Measurements from ENCODE around the gene CADM2. TPM values are rescaled to one million over a fixed set of nuclear protein-coding genes. Genes with fewer than 3 reads are reported as not detected.
"Not testable (repeated sequence)": the region's sequence is repeated elsewhere in the genome, so short reads cannot be mapped to it uniquely, and the experiment has no call there.

CADM2 gene
- total RNA-seq, 1 experiment from 2014 or later, result 0.64 TPM

DNA sequence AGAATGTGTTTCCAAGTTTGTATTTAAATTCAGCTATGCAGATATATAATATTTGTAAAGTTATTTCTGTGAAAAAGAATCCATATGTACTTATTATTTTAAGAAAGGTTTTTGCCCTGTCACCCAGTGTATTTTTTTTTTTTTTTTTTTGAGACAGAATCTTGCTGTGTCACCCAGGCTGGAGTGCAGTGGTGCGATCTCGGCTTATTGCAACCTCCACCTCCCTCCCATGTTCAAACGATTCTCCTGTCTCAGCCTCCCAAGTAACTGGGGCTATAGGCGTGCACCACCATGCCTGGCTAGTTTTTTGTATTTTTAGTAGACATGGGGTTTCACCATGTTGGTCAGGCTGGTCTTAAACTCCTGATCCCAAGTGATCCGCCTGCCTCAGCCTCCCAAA is 548.3 kb downstream of the CADM2 start:
- POLR2A ChIA-PET; H3K4me1 ChIP-seq (ENCODE audit: control insufficient read depth, insufficient read depth, low read length); intact Hi-C loops (cut with micrococcal nuclease; ENCODE audit: unreplicated experiment); H3K4me3 ChIP-seq (ENCODE audit: low read depth in 2 of 2, low read length in 2 of 2); CTCF ChIA-PET; ATAC-seq; BruUV-seq (replicated peaks); H3K27ac ChIP-seq (ENCODE audit: low read length); DNase-seq (ENCODE audit: low read depth, low spot score); in situ Hi-C loops (cut with HindIII; ENCODE audit: low pct_unique_long_range_greater_than_20kb, low sequenced_read_pairs); H3K9me3 ChIP-seq (ENCODE audit: control insufficient read depth, insufficient read depth, low read depth, low read length); H3K36me3 ChIP-seq (ENCODE audit: control insufficient read depth, insufficient read depth, low read length); H3K27me3 ChIP-seq (ENCODE audit: control insufficient read depth, insufficient read depth, low read length): not testable (repeated sequence)

GRCh38 chr3:85508659-85509058 is 549.9 kb downstream of the CADM2 start:
- DNase-seq (ENCODE audit: low read depth, low spot score) (no peak), ATAC-seq (no peak)
- in situ Hi-C loops (cut with HindIII; ENCODE audit: low pct_unique_long_range_greater_than_20kb, low sequenced_read_pairs), result no loop called here
- Histone ChIP-seq H3K27me3 (ENCODE audit: control insufficient read depth, insufficient read depth, low read length) (no peaks in the 10 kb centered on the region), H3K4me3 (ENCODE audit: low read depth in 2 of 2, low read length in 2 of 2) (no peak overlapping the region), H3K9me3 (ENCODE audit: control insufficient read depth, insufficient read depth, low read depth, low read length) (no peaks in the 10 kb centered on the region), H3K27ac (ENCODE audit: low read length) (no peak overlapping the region), H3K36me3 (ENCODE audit: control insufficient read depth, insufficient read depth, low read length) (no peaks in the 10 kb centered on the region), H3K4me1 (ENCODE audit: control insufficient read depth, insufficient read depth, low read length) (no peaks in the 10 kb centered on the region)
- no TSS peak for BruUV-seq (replicated peaks)
- ChIA-PET POLR2A (no interaction called here), CTCF (no interaction called here)
- intact Hi-C loops (cut with micrococcal nuclease; ENCODE audit: unreplicated experiment), result no loop called here
- TF ChIP-seq, protein P1, sequence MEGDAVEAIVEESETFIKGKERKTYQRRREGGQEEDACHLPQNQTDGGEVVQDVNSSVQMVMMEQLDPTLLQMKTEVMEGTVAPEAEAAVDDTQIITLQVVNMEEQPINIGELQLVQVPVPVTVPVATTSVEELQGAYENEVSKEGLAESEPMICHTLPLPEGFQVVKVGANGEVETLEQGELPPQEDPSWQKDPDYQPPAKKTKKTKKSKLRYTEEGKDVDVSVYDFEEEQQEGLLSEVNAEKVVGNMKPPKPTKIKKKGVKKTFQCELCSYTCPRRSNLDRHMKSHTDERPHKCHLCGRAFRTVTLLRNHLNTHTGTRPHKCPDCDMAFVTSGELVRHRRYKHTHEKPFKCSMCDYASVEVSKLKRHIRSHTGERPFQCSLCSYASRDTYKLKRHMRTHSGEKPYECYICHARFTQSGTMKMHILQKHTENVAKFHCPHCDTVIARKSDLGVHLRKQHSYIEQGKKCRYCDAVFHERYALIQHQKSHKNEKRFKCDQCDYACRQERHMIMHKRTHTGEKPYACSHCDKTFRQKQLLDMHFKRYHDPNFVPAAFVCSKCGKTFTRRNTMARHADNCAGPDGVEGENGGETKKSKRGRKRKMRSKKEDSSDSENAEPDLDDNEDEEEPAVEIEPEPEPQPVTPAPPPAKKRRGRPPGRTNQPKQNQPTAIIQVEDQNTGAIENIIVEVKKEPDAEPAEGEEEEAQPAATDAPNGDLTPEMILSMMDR (IDR thresholded peaks at IDR 0.05), result no peak
- no peak for TF ChIP-seq SIN3A (IDR thresholded peaks at IDR 0.05; ENCODE audit: borderline replicate concordance, insufficient read depth, low read depth, low read length)
- TF ChIP-seq POLR2AphosphoS5 (IDR thresholded peaks at IDR 0.05; ENCODE audit: low read depth, low read length), result no peak
- no peak for TF ChIP-seq TCF7L2 (IDR thresholded peaks at IDR 0.05; ENCODE audit: low read depth, low read length)
- TF ChIP-seq, protein P2, sequence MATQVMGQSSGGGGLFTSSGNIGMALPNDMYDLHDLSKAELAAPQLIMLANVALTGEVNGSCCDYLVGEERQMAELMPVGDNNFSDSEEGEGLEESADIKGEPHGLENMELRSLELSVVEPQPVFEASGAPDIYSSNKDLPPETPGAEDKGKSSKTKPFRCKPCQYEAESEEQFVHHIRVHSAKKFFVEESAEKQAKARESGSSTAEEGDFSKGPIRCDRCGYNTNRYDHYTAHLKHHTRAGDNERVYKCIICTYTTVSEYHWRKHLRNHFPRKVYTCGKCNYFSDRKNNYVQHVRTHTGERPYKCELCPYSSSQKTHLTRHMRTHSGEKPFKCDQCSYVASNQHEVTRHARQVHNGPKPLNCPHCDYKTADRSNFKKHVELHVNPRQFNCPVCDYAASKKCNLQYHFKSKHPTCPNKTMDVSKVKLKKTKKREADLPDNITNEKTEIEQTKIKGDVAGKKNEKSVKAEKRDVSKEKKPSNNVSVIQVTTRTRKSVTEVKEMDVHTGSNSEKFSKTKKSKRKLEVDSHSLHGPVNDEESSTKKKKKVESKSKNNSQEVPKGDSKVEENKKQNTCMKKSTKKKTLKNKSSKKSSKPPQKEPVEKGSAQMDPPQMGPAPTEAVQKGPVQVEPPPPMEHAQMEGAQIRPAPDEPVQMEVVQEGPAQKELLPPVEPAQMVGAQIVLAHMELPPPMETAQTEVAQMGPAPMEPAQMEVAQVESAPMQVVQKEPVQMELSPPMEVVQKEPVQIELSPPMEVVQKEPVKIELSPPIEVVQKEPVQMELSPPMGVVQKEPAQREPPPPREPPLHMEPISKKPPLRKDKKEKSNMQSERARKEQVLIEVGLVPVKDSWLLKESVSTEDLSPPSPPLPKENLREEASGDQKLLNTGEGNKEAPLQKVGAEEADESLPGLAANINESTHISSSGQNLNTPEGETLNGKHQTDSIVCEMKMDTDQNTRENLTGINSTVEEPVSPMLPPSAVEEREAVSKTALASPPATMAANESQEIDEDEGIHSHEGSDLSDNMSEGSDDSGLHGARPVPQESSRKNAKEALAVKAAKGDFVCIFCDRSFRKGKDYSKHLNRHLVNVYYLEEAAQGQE (IDR thresholded peaks at IDR 0.05; ENCODE audit: insufficient read depth in 1 of 2, low read depth in 2 of 2, low read length in 1 of 2), result no peak

- no peaks in the 10 kb centered on the region for H3K4me1 ChIP-seq (ENCODE audit: control insufficient read depth, insufficient read depth, low read length)
- no peak for ATAC-seq
- CTCF ChIA-PET, result no interaction called here
- no peak overlapping the region for H3K4me3 ChIP-seq (ENCODE audit: low read depth in 2 of 2, low read length in 2 of 2)
- POLR2A ChIA-PET, result no interaction called here
- no peak for TF ChIP-seq POLR2AphosphoS5 (IDR thresholded peaks at IDR 0.05; ENCODE audit: low read depth, low read length)
- TF ChIP-seq SIN3A (IDR thresholded peaks at IDR 0.05; ENCODE audit: borderline replicate concordance, insufficient read depth, low read depth, low read length), result no peak
- no peak for TF ChIP-seq TCF7L2 (IDR thresholded peaks at IDR 0.05; ENCODE audit: low read depth, low read length)
- TF ChIP-seq, protein P1 (IDR thresholded peaks at IDR 0.05), result no peak
- TF ChIP-seq, protein P2 (IDR thresholded peaks at IDR 0.05; ENCODE audit: insufficient read depth in 1 of 2, low read depth in 2 of 2, low read length in 1 of 2), result no peak
- no peak for DNase-seq (ENCODE audit: low read depth, low spot score)
- H3K9me3 ChIP-seq (ENCODE audit: control insufficient read depth, insufficient read depth, low read depth, low read length), result no peaks in the 10 kb centered on the region
- in situ Hi-C loops (cut with HindIII; ENCODE audit: low pct_unique_long_range_greater_than_20kb, low sequenced_read_pairs) (no loop called here), intact Hi-C loops (cut with micrococcal nuclease; ENCODE audit: unreplicated experiment) (no loop called here)
- no TSS peak for BruUV-seq (replicated peaks)
- H3K36me3 ChIP-seq (ENCODE audit: control insufficient read depth, insufficient read depth, low read length), result no peaks in the 10 kb centered on the region
- no peak overlapping the region for H3K27ac ChIP-seq (ENCODE audit: low read length)
- no peaks in the 10 kb centered on the region for H3K27me3 ChIP-seq (ENCODE audit: control insufficient read depth, insufficient read depth, low read length)
These were observed 557.4 kb downstream of the CADM2 start for GRCh38 chr3:85516146-85516545.
